HEK293T (cell line): ENCODE results near the gene ADPRHL1.
"Not testable (repeated sequence)": the region's sequence is repeated elsewhere in the genome, so short reads cannot be mapped to it uniquely, and the experiment has no call there.

Source experiments
- FOXM1 ChIP-seq: fragments of 450-650 bp; IDR thresholded peaks from 2 replicates; pipeline ENCODE4 v1.6.1; 2017; ENCODE audit warnings: mild to moderate bottlenecking, borderline replicate concordance
- LEF1 ChIP-seq: fragments of 450-650 bp; IDR thresholded peaks from 2 replicates; pipeline ENCODE4 v1.6.1; 2017; ENCODE audit warnings: mild to moderate bottlenecking, borderline replicate concordance
- ZNF384 ChIP-seq: fragments of 450-650 bp; IDR thresholded peaks from 2 replicates; pipeline ENCODE4 v1.6.1; 2016

- not testable (repeated sequence) for TF ChIP-seq FOXM1, LEF1, ZNF384
Observed at GRCh38 chr13:113382542-113382941, 70.7 kb downstream of the ADPRHL1 start.
